Neutrophil (primary cell): ENCODE results near the gene ISY1.

Experiments
- H3K27ac ChIP-seq: fragments of 200-600 bp; sonication (generic); 2 replicates; pipeline ENCODE4 v1.5.1; 2016; ENCODE audit warnings: mild to moderate bottlenecking, moderate library complexity
- H3K27me3 ChIP-seq: fragments of 200-600 bp; sonication (generic); 2 replicates; pipeline ENCODE4 v1.6.0; 2016; ENCODE audit warnings: mild to moderate bottlenecking
- H3K36me3 ChIP-seq: fragments of 200-600 bp; sonication (generic); 2 replicates; pipeline ENCODE4 v1.5.1; 2017
- H3K4me1 ChIP-seq, 2 experiments: fragments of 200-600 bp in 1 of 2; sonication (generic) in 1 of 2; 1 replicate in 1 of 2; 2 replicates in 1 of 2; pipeline versions ENCODE4 v1.5.1 to v1.6.1; 2013 to 2016; ENCODE audit warnings: low read depth in 1 of 2, low read length in 1 of 2, mild to moderate bottlenecking in 1 of 2, moderate library complexity in 1 of 2; ENCODE audit not compliant: control insufficient read depth in 1 of 2, insufficient read depth in 1 of 2
- H3K4me3 ChIP-seq, 2 experiments: fragments of 200-600 bp in 1 of 2; sonication (generic) in 1 of 2; 1 replicate in 1 of 2; 2 replicates in 1 of 2; pipeline ENCODE4 v1.5.1; 2013 to 2016; ENCODE audit warnings: low read depth in 1 of 2, low read length in 1 of 2, mild to moderate bottlenecking in 1 of 2, moderate library complexity in 1 of 2
- H3K9me3 ChIP-seq: fragments of 200-600 bp; sonication (generic); 2 replicates; pipeline ENCODE4 v1.5.1; 2016
- CTCF ChIP-seq: fragments of 200-600 bp; sonication (generic); IDR thresholded peaks from 2 replicates; pipeline ENCODE4 v1.5.1; 2016; ENCODE audit warnings: antibody characterized with exemption

Gene ISY1

GRCh38 chr3:129120254-129121004, 40.4 kb downstream of the ISY1 start:
- peak overlapping the region; percentile 97 for H3K27ac ChIP-seq
- TF ChIP-seq CTCF = peak; percentile 85
- H3K9me3 ChIP-seq = no peaks in the 10 kb centered on the region
- peaks cover 25% of the 10 kb centered on the region for H3K36me3 ChIP-seq
- no peaks in the 10 kb centered on the region for H3K27me3 ChIP-seq
- H3K4me3 ChIP-seq = peak overlapping the region; percentile 82 to 90
- H3K4me1 ChIP-seq = peaks cover 43 to 48% of the 10 kb centered on the region in 2 experiments

- Histone ChIP-seq H3K4me3 (peak overlapping the region; percentile 82 to 90), H3K4me1 (peaks cover 43 to 48% of the 10 kb centered on the region in 2 experiments), H3K27me3 (no peaks in the 10 kb centered on the region), H3K27ac (peak overlapping the region; percentile 97), H3K36me3 (peaks cover 34% of the 10 kb centered on the region), H3K9me3 (no peaks in the 10 kb centered on the region)
- no peak for TF ChIP-seq CTCF
These were observed 41.3 kb downstream of the ISY1 start for GRCh38 chr3:129119365-129120100.

- Histone ChIP-seq H3K4me1 (peaks cover 43 to 48% of the 10 kb centered on the region in 2 experiments), H3K36me3 (peaks cover 42% of the 10 kb centered on the region), H3K4me3 (peak overlapping the region; percentile 82 to 90), H3K27me3 (no peaks in the 10 kb centered on the region), H3K27ac (peak overlapping the region; percentile 97), H3K9me3 (no peaks in the 10 kb centered on the region)
- no peak for TF ChIP-seq CTCF
These were observed 42.1 kb downstream of the ISY1 start for GRCh38 chr3:129118745-129119144.

GRCh38 chr3:129117134-129117533, 43.7 kb downstream of the ISY1 start:
- H3K27ac ChIP-seq = peak overlapping the region; percentile 97
- peaks cover 50 to 61% of the 10 kb centered on the region in 2 experiments for H3K4me1 ChIP-seq
- H3K4me3 ChIP-seq = no peak overlapping the region
- no peaks in the 10 kb centered on the region for H3K27me3 ChIP-seq
- H3K9me3 ChIP-seq = no peaks in the 10 kb centered on the region
- no peak for TF ChIP-seq CTCF
- peaks cover 54% of the 10 kb centered on the region for H3K36me3 ChIP-seq

- H3K36me3 ChIP-seq = peaks cover 57% of the 10 kb centered on the region
- TF ChIP-seq CTCF = no peak
- no peaks in the 10 kb centered on the region for H3K9me3 ChIP-seq
- H3K27ac ChIP-seq = peak overlapping the region; percentile 51
- peaks cover 55 to 60% of the 10 kb centered on the region in 2 experiments for H3K4me1 ChIP-seq
- H3K4me3 ChIP-seq = no peak overlapping the region
- no peaks in the 10 kb centered on the region for H3K27me3 ChIP-seq
These were observed 44.3 kb downstream of the ISY1 start for GRCh38 chr3:129116482-129116946.
